Measurements from ENCODE around the gene CFAP46. TPM values are rescaled to one million over a fixed set of nuclear protein-coding genes. Genes with fewer than 3 reads are reported as not detected.

CFAP46 gene
- total and polyA plus RNA-seq, 9 of the 15 experiments (the other 6 are each of a cell fraction or from before 2014, with no cell fraction given), result not detected

DNA sequence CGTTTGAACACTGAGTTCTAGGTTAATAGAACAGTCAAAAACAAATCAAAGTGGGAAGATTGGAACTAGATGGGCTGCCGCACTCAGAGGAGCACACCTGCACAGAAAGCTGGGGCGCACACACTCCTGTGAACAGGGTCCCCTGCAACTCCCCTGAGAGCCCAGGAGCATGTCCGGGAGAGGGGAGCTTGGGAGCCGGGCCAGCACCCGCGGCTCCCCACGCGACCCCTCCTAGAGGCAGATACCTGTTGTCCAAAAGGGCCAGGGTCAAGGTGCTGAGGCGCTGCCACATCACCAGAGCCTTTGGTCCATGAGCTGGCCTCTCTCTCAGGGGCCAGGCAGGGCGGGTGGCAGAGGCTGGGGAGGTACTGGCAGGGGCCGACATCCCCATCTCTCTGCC, 162.0 kb downstream of the CFAP46 start (continued):
- TF ChIP-seq, protein P1, sequence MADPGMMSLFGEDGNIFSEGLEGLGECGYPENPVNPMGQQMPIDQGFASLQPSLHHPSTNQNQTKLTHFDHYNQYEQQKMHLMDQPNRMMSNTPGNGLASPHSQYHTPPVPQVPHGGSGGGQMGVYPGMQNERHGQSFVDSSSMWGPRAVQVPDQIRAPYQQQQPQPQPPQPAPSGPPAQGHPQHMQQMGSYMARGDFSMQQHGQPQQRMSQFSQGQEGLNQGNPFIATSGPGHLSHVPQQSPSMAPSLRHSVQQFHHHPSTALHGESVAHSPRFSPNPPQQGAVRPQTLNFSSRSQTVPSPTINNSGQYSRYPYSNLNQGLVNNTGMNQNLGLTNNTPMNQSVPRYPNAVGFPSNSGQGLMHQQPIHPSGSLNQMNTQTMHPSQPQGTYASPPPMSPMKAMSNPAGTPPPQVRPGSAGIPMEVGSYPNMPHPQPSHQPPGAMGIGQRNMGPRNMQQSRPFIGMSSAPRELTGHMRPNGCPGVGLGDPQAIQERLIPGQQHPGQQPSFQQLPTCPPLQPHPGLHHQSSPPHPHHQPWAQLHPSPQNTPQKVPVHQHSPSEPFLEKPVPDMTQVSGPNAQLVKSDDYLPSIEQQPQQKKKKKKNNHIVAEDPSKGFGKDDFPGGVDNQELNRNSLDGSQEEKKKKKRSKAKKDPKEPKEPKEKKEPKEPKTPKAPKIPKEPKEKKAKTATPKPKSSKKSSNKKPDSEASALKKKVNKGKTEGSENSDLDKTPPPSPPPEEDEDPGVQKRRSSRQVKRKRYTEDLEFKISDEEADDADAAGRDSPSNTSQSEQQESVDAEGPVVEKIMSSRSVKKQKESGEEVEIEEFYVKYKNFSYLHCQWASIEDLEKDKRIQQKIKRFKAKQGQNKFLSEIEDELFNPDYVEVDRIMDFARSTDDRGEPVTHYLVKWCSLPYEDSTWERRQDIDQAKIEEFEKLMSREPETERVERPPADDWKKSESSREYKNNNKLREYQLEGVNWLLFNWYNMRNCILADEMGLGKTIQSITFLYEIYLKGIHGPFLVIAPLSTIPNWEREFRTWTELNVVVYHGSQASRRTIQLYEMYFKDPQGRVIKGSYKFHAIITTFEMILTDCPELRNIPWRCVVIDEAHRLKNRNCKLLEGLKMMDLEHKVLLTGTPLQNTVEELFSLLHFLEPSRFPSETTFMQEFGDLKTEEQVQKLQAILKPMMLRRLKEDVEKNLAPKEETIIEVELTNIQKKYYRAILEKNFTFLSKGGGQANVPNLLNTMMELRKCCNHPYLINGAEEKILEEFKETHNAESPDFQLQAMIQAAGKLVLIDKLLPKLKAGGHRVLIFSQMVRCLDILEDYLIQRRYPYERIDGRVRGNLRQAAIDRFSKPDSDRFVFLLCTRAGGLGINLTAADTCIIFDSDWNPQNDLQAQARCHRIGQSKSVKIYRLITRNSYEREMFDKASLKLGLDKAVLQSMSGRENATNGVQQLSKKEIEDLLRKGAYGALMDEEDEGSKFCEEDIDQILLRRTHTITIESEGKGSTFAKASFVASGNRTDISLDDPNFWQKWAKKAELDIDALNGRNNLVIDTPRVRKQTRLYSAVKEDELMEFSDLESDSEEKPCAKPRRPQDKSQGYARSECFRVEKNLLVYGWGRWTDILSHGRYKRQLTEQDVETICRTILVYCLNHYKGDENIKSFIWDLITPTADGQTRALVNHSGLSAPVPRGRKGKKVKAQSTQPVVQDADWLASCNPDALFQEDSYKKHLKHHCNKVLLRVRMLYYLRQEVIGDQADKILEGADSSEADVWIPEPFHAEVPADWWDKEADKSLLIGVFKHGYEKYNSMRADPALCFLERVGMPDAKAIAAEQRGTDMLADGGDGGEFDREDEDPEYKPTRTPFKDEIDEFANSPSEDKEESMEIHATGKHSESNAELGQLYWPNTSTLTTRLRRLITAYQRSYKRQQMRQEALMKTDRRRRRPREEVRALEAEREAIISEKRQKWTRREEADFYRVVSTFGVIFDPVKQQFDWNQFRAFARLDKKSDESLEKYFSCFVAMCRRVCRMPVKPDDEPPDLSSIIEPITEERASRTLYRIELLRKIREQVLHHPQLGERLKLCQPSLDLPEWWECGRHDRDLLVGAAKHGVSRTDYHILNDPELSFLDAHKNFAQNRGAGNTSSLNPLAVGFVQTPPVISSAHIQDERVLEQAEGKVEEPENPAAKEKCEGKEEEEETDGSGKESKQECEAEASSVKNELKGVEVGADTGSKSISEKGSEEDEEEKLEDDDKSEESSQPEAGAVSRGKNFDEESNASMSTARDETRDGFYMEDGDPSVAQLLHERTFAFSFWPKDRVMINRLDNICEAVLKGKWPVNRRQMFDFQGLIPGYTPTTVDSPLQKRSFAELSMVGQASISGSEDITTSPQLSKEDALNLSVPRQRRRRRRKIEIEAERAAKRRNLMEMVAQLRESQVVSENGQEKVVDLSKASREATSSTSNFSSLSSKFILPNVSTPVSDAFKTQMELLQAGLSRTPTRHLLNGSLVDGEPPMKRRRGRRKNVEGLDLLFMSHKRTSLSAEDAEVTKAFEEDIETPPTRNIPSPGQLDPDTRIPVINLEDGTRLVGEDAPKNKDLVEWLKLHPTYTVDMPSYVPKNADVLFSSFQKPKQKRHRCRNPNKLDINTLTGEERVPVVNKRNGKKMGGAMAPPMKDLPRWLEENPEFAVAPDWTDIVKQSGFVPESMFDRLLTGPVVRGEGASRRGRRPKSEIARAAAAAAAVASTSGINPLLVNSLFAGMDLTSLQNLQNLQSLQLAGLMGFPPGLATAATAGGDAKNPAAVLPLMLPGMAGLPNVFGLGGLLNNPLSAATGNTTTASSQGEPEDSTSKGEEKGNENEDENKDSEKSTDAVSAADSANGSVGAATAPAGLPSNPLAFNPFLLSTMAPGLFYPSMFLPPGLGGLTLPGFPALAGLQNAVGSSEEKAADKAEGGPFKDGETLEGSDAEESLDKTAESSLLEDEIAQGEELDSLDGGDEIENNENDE (IDR thresholded peaks at IDR 0.05; ENCODE audit: low read depth, low read length), result no peak
- TF ChIP-seq, protein P2, sequence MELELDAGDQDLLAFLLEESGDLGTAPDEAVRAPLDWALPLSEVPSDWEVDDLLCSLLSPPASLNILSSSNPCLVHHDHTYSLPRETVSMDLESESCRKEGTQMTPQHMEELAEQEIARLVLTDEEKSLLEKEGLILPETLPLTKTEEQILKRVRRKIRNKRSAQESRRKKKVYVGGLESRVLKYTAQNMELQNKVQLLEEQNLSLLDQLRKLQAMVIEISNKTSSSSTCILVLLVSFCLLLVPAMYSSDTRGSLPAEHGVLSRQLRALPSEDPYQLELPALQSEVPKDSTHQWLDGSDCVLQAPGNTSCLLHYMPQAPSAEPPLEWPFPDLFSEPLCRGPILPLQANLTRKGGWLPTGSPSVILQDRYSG (tag; conservative IDR thresholded peaks at IDR 0.05; ENCODE audit: low read depth), result no peak
- TF ChIP-seq CHD2 (IDR thresholded peaks at IDR 0.05; ENCODE audit: low read depth, low read length) (no peak), DACH1 (IDR thresholded peaks at IDR 0.05; ENCODE audit: partially characterized antibody) (no peak), TCFL5 (CRISPR knock-in tag; conservative IDR thresholded peaks at IDR 0.05) (no peak)
- TF ChIP-seq, protein P3, sequence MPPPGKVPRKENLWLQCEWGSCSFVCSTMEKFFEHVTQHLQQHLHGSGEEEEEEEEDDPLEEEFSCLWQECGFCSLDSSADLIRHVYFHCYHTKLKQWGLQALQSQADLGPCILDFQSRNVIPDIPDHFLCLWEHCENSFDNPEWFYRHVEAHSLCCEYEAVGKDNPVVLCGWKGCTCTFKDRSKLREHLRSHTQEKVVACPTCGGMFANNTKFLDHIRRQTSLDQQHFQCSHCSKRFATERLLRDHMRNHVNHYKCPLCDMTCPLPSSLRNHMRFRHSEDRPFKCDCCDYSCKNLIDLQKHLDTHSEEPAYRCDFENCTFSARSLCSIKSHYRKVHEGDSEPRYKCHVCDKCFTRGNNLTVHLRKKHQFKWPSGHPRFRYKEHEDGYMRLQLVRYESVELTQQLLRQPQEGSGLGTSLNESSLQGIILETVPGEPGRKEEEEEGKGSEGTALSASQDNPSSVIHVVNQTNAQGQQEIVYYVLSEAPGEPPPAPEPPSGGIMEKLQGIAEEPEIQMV (tag; conservative IDR thresholded peaks at IDR 0.05; ENCODE audit: low read depth), result no peak
- TF ChIP-seq, protein P4, sequence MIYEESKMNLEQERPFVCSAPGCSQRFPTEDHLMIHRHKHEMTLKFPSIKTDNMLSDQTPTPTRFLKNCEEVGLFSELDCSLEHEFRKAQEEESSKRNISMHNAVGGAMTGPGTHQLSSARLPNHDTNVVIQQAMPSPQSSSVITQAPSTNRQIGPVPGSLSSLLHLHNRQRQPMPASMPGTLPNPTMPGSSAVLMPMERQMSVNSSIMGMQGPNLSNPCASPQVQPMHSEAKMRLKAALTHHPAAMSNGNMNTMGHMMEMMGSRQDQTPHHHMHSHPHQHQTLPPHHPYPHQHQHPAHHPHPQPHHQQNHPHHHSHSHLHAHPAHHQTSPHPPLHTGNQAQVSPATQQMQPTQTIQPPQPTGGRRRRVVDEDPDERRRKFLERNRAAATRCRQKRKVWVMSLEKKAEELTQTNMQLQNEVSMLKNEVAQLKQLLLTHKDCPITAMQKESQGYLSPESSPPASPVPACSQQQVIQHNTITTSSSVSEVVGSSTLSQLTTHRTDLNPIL (CRISPR knock-in tag; IDR thresholded peaks at IDR 0.05), result no peak
